UCSD-AML1 (cell line): ENCODE results near the gene HS6ST3.

ENCODE experiments used
- DNase-seq: peaks from one replicate; lab custom pipeline; 2025; ENCODE audit not compliant: unreplicated experiment; lab: John Stamatoyannopoulos, UW

HS6ST3 gene

DNA sequence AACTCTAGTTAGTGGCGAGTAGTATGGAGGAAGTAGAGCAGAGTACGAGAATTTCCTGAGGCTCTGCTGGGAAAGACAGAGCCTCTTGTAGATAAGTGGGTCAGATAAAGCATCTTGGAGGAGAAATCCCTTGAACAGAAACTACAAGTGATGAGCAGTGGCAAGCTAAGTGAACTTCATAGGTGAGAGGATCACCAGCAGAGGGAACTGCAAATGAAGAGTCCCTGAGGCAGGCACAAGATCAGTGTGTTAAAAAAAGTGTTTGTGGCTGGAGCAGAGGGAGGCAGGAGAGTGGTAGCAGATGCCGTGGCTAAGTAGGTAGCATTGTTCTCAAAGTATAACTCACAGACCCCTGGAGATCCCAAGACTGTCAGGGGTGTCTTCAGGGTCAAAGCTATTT, 437.6 kb downstream of the HS6ST3 start:
- DNase-seq: no peak

DNA sequence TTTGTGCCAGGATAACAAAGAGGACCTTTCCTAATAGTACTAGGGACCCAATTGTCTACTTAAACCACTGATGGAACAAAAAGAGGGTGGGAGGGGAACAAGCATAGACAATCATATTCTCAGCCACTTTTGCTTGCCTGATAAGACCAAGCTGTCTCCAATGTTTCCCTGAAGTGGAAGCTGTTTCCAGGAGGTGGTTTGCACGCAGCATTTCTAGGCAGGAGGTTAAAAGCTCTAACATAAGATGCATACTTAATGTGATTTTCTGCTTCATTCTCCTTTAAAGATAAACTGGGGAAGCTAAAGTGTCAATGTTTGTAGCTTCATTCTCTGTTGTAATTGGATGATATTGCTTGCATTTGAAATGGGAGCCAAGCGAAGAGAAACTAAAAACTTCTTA, 442.9 kb downstream of the HS6ST3 start:
- DNase-seq: no peak

DNA sequence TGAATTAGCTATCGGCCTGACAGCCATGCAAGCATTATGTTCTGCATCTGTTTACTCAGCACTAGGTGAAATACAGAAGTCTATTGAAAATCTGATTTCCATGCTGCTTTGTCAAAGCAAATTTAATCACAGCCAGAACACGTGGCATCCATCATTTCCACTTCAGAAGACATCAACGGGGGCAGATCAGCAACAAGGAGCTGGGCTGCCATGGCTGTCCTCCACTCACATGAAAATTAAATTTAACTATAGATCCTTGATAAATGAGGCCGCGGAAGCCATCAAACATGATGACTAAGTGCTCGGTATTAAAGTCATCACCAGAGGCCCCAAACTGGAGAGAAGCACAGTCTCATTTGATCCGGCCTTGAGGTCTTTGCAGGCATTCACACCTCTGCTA, 443.5 kb downstream of the HS6ST3 start:
- DNase-seq: no peak

DNA sequence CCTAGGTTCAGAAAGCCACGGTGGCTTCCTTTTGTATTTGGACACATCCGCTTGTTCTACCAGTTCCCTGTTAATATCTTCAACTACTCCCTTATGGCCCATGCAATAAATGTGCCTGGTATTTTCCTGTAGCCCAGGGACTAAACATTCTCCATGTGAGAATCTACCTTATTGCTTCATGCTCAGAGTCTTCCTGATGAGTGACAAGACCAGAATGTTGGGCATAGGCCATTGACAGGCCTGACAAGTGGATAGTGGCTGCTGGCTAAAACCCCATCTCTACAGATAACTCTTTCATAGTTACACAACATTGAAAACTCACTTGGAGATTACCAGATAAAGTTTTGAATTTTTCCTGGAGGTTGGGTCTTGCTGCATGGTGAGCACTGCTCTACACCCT, 449.9 kb downstream of the HS6ST3 start:
- no peak for DNase-seq

DNA sequence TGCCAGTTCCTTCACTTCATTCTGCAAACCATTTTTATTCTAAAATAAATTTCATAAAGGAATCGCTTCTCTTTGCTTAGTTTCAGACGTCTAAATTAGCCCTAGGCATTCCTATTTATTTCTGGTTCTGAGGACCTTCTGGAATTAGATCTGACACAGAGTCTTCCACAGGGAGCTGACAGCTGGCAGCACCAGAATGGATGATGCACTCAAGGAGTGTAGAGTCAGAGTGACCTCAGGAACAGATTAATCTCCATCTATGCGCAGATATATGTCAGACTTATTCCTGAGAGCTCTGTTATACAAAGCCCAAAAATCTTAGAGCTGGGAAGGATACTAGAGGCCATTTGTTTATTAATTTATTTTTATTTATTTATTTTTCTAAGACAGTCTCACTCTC, 450.8 kb downstream of the HS6ST3 start:
- DNase-seq: no peak

DNA sequence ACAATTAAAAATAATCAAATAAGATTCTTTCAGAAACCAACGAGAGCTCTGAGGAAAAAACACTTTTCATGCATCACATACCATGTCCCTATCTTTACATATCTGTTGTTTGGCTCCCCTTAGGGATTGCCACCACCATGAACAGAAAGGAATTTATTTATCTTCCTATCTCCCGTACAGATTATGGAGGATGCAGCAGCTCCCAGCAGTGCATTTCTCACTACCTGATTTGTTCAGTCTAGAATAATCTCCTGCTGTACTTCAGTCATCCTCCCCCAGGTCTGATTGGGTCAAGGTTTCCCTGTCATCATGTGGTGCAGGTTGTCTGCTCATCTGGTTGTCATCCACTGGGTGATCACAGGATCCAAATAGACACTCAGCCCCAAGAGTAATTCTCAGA, 453.1 kb downstream of the HS6ST3 start:
- DNase-seq: no peak

DNA sequence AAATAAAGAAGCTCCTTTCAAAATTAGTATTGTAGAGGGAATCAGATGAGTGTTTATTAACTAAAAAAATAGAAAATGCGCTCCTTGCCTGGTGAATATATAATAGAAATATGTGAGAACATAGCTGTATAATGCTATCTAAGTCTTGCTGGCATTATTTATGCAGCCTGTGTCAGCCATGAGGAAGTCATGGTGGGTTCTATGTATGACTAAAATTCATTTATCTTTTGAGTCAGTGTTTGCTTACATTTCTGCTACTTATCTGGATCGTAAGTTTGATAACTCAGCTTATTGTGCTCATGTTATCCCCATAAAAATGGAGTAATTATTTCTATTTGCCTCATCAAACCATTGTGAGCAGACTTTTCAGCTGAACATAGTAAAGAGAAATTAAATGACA, 455.1 kb downstream of the HS6ST3 start:
- DNase-seq: no peak

DNA sequence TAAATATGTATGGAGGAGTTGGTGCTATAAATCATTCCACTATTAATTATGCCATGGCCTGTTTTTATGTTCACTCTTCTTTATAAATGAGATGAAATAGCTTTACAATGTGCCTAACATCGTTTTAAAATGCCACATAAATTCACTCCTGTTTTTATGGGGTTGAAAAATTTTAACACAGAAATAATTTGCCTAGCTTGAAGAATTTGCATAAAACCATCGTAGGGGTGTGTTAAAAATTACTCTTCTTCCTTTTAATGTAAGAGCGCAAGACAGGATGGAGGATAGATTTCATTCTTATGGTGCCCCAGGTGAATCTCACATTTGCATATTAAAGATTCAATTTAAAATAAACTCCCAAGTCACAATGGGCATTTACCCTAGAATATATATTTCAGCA, 456.6 kb downstream of the HS6ST3 start:
- no peak for DNase-seq

DNA sequence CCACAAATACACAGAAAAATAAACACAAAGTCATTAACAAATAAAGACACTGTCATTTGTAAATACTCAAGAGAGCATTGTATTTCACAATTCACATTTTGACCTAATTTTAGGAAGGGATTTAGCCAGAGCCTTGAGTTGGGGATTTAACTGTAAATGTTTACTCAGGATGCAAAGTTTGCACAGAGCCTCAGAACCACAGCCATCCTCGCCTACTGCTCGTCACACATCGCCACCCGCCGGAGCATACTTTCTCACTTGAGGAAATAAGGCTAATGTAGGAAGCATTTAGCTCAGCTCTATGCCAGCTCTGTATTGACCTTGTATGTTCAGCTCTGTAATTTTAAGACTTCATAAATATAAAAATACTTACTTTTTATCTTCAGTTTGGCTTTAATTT, 461.6 kb downstream of the HS6ST3 start:
- no peak for DNase-seq

DNA sequence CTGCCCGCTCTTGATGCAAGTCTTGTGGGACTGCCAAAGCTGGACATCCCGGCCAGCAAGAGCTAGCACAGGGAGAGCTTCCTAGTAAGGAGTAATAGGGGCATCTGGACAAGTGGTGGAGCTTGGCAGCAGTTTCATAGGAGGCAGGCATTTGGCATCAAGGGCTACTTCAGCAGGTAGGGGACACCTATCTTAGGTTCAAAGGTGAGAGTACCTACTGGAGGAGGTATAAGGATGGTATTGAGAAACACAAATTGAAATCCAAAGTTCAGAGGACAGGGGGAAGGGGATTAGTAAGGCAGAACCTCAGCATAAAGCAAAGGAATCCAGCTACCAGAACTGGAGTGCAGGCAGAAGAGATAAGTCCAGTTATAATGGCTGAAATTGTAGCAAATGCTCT, 462.7 kb downstream of the HS6ST3 start:
- DNase-seq: no peak

DNA sequence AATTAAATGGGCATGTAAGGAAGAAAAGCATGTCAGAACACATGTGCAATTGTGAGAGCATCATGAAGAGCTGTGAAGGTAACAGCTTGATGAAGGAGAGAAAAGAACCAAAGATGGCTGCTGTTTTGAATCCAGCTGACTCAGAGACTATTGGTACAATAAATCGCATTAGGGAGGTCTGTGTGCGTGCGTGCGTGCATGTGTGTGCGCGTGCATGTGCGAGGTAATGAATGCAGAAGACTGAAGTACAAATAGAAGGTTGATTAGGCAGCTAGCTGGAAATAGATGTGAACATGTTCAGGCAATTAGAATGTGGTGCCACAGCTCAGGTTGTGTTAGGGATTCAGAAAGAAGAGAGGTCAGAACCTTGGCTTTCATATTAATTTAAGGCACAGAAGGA, 463.9 kb downstream of the HS6ST3 start:
- DNase-seq: no peak

DNA sequence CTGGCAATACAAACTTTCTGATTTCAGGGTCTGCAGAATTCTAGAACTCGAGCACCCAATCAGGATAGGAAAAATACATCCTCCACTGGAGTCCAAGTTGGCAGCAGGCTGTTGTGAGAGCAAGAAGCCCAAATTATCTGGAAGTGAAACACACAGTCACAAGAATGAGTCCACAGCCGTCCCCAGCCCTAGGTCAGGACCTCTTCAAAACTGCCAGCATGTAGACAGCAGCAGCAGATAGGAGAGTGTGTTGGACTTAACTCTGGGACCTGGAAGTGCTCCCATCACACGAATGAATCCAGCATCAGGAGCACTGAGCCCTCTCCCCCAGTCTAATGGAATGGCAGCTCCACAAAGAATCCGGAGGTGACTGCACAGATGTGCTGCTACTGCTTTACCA, 483.7 kb downstream of the HS6ST3 start:
- DNase-seq: no peak

DNA sequence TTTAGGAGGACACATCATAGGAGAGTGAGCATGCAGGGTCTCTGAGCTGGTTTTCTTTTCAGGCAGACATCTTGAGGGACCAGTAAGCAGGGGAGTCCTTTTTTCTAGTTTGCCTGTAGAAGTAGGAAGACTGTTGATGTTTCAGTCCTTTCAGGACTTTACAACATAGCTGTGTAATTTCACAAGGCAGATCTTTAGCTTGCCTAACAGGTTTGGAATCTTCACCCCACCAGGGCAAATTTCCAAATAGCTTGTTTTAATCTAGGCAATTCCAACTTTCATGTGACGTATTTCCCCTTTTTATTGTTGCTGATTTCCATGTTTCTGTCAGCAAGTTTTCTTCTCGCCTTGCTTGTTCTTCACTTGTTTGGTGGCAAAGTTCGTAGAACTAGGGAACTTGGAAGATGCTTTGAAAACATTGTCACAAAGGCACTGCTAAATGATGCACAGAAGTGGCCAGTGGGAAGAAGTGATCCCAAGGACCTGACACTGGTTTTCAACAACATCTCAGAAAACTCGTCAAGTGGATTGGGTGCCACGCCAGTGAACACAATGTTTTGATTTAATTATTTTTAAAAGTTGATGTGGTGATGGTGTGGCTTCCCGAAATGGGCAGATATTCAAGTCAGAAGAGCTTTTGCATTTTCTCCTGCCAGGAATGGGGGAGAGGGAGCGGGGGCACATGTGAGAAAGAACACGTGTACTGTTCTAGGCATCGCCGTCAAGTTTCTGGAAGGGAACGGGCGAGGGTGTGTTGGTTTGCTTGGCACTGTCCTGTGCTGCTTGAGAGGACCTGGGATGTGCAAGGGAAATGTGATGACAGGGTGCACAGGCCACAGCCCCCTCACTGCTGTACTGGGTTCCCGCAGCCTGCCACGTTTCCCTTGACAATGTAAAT, 485.8 kb downstream of the HS6ST3 start:
- DNase-seq: no peak

DNA sequence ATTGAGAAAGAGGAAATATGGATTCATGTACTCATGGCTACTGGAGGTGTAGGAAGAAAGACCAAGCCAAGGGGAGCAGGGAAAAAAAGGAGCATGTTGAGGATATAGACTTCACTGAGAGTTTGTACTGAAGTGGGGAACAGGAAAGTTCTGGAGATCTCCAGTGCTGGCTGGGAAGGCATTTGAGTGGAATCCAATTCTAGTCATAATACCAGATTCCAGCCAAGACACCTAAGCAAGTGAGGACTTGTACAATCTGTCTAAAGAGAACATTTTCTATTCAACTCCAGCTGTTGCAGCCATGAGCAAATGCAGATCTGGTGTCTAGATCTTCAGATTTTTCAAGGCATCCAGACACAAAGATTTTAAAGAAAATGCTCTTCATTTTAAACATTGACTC, 491.8 kb downstream of the HS6ST3 start:
- no peak for DNase-seq

DNA sequence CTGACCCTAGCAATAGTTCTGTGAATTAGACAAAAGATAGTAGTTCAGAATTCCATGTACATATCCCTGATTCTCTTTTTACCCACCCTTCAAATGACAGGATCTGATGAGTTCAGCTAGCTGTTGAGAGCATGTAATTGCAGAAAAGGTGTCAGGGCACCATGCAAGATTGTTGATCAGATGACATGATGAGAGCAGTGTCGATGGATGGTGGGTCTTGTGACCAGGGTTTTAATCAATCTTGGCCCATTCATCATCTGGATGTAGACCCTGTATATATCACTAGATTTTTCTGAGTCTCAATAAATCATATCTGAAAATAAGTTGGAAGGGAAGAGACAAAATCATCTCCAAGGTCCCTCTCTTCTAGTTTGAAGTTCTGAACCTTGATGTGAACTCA, 525.3 kb downstream of the HS6ST3 start:
- no peak for DNase-seq

DNA sequence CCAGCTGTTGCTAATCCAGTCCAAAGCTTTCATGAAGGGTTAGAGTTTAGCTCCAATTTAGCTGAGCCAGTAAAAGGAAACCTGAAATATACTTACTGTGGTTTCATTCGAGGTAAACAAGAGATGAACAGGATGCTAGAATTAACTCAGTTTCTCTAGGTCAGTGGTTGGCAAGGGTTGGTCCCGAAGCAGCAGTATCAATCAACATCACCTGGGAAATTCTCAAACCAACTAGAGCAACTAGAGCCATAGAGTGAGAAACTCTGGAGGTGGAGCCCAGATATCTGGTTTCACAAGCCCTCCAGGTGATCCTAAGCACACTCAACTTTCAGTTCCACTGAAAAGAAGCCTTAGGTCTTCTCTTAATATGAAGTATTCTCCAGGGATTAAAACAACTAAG, 527.6 kb downstream of the HS6ST3 start:
- DNase-seq: no peak

DNA sequence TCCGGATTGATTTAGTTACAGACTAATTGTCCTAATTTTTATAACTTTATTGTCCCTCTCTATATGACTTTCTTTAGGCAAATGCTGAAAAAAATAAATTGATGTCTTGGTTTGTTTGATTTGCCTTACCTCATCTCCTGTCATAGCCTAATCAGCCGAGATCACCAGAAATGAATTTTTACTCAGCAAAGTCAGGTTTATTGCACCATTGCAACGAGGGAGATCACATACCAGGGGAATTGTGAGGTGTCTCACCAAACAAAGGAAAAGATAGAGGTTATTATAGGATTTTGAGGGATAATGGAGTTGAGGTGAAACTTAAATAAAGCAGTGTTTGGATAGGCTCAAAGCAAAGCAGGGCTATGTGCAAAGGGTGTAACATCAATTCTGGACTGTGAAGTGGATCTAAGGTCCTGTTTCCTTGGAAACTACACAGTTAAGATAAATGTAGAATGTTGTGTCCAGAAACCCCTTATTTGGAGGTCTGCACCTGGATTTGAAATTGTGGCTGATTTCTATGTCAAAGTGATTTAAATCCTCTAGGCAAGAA, 531.8 kb downstream of the HS6ST3 start:
- no peak for DNase-seq

DNA sequence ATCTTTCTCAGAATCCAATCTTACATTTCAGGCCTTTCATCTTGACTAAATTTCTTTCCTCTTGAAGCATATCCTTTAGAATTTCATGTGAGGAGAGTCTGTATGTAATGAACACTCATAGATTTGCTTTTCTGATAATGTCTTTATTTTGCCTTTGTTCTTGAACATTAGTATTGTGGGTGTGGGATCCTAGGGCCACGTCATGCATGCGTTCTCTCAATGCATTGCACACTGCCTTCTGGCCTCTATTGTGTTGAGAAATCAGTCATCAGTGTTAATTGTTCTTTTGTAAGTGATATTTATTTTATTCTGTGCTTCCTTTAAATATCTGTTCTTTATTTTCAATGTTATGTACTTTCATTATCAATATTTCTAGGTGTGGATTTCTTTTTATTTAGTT, 539.4 kb downstream of the HS6ST3 start:
- DNase-seq: no peak

DNA sequence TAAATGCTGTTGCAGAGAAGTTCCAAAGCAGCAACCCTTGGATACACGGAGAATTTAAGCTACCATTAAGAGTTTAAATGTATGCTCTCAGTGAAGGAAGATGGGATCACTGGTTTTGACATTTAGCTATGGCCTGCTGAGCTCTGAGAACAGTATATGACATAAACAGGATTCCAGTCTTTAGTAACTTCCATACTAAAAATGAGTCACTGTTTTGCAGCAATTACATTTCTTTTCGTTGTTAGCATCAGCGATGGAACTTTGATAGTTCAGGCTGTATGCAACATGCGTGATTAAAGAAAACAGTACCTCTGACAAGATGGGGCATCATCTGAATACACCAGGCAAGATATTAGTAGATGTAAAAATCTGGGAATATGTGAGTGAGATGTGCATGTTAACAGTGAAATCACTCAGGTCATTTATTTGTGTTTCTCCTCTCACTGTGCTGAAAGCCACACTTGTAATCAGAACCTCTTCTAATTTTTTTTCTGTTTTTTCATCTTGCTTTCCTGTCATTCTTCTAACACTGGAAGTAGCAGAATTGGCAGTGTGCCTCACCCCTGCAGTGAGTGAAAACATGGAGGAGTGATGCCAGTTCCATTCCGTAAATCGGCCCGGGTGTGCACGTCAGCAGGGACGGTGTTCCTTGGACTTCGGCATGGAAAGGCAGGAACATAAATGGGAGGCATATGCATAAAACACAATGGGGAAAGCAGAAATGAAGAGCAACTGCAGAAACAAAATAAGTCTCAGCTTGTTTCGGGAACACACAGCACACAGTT, 542.8 kb downstream of the HS6ST3 start:
- no peak for DNase-seq

DNA sequence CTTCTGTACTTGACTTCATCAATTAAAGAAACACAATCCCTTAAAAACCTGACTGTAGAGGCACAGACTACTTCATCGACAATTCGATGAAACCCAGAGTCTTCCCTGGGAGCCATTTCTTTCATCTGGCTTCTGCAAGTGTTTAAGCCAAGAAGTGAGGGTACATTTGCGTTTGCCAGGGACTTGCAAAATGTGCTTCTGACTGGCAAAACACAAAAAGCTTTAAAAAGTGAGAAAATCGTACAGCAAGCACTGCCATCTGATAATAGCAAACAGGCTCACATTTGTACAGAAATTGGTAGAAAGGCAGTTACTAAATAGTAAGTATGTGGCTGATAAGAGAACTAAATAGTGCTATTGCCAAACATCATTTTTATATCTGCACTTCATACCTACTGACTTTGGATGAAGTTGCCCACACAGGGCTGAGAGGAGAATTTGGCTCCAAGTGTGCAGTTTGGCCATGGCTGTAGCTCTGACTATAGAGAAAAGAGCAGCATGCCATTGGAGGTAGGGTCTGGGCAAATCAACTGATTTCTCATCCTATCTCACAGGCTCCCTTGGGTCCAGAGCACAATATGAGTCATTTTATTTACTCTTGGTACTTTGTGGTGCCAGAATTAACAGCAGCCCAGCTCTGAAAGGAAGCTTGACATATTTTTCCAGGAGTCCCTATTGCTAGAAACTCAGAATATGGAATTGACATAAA, 546.2 kb downstream of the HS6ST3 start:
- no peak for DNase-seq

DNA sequence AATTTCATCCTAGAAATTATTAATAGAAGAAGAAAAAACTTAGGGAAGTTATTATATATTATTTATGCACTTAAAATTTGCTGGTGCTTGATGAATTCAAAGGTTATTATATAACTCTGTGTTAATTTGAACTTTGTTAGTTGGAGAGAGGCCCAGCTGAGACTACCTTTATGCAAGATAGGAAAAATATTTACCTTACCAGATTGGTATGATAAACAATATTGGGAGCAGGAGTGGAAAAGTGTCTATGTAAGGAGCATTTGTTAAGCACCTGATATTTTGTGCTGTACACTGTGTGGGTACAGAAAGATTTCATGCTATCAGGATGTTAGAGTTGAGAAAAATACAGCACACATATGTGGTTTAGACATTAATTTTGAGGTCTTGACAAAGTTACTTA, 547.1 kb downstream of the HS6ST3 start:
- DNase-seq: no peak

DNA sequence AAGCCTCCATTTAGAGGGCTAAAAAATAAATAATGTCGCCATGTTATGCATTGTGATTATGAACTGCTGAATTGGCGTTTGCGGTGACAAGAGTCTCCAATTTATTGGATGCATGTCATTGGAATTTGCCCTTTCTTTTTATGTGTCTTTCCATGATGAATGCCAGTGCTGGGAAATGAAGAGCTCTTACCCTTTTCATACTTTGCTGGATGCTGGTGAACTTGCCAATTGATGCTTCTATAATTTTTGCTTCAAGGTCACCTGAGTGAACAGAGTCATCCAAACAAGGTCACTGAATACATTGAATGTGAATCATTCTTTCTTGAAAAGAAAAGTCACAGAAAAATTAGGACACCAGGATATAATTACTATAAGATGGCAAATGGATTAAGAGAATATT, 556.2 kb downstream of the HS6ST3 start:
- DNase-seq: no peak
